Measurements from ENCODE around the gene CPVL.

Gene CPVL

GRCh38 chr7:29138588-29138987 lies 7.7 kb downstream of the CPVL start (continued):
- TF ChIP-seq SP2 (tag by site-specific recombination; IDR thresholded peaks at IDR 0.05), result no peak
- TF ChIP-seq ZSCAN16 (tag by site-specific recombination; IDR thresholded peaks at IDR 0.05), result no peak
- no peak for TF ChIP-seq ZNF488 (tag by site-specific recombination; IDR thresholded peaks at IDR 0.05)
- TF ChIP-seq, protein P1, sequence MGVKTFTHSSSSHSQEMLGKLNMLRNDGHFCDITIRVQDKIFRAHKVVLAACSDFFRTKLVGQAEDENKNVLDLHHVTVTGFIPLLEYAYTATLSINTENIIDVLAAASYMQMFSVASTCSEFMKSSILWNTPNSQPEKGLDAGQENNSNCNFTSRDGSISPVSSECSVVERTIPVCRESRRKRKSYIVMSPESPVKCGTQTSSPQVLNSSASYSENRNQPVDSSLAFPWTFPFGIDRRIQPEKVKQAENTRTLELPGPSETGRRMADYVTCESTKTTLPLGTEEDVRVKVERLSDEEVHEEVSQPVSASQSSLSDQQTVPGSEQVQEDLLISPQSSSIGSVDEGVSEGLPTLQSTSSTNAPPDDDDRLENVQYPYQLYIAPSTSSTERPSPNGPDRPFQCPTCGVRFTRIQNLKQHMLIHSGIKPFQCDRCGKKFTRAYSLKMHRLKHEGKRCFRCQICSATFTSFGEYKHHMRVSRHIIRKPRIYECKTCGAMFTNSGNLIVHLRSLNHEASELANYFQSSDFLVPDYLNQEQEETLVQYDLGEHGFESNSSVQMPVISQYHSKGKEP (tag by site-specific recombination; IDR thresholded peaks at IDR 0.05), result no peak
- TF ChIP-seq TCF7L2 (IDR thresholded peaks at IDR 0.05; ENCODE audit: borderline replicate concordance, low read depth, low read length), result no peak
- TF ChIP-seq ZNF670 (tag by site-specific recombination; IDR thresholded peaks at IDR 0.05; ENCODE audit: low read depth), result no peak
- no peak for TF ChIP-seq SP7 (tag by site-specific recombination; IDR thresholded peaks at IDR 0.05)
- TF ChIP-seq ZNF747 (tag by site-specific recombination; IDR thresholded peaks at IDR 0.05), result no peak
- no peak for TF ChIP-seq OSR2 (tag by site-specific recombination; IDR thresholded peaks at IDR 0.05)
- TF ChIP-seq, protein P2, sequence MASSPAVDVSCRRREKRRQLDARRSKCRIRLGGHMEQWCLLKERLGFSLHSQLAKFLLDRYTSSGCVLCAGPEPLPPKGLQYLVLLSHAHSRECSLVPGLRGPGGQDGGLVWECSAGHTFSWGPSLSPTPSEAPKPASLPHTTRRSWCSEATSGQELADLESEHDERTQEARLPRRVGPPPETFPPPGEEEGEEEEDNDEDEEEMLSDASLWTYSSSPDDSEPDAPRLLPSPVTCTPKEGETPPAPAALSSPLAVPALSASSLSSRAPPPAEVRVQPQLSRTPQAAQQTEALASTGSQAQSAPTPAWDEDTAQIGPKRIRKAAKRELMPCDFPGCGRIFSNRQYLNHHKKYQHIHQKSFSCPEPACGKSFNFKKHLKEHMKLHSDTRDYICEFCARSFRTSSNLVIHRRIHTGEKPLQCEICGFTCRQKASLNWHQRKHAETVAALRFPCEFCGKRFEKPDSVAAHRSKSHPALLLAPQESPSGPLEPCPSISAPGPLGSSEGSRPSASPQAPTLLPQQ (tag by site-specific recombination; IDR thresholded peaks at IDR 0.05), result no peak

- ChIA-PET POLR2A (no interaction called here), CTCF (interaction anchor here (0.6 kb wide), 1 partner anchor 179 kb away, joined by 3 read pairs; no protein-coding TSS in a partner anchor)
- H3K27ac ChIP-seq (ENCODE audit: extremely low read depth, low read depth, low read length), result no peak overlapping the region
- no peaks in the 10 kb centered on the region for H3K4me1 ChIP-seq (ENCODE audit: control insufficient read depth, insufficient read depth, low read length)
- H3K9me3 ChIP-seq (ENCODE audit: control insufficient read depth, insufficient read depth, low read depth, low read length), result no peaks in the 10 kb centered on the region
- H3K36me3 ChIP-seq (ENCODE audit: control insufficient read depth in 2 of 2, insufficient read depth in 1 of 2, low read length in 2 of 2), result no peaks in the 10 kb centered on the region
- no peak overlapping the region for H3K4me3 ChIP-seq (ENCODE audit: low read depth, low read length)
- TF ChIP-seq ZNF391 (tag by site-specific recombination; IDR thresholded peaks at IDR 0.05; ENCODE audit: borderline replicate concordance, low read depth), result no peak
- TF ChIP-seq, protein P3, sequence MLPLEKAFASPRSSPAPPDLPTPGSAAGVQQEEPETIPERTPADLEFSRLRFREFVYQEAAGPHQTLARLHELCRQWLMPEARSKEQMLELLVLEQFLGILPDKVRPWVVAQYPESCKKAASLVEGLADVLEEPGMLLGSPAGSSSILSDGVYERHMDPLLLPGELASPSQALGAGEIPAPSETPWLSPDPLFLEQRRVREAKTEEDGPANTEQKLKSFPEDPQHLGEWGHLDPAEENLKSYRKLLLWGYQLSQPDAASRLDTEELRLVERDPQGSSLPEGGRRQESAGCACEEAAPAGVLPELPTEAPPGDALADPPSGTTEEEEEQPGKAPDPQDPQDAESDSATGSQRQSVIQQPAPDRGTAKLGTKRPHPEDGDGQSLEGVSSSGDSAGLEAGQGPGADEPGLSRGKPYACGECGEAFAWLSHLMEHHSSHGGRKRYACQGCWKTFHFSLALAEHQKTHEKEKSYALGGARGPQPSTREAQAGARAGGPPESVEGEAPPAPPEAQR (tag by site-specific recombination; IDR thresholded peaks at IDR 0.05), result no peak
- TF ChIP-seq, protein P4, sequence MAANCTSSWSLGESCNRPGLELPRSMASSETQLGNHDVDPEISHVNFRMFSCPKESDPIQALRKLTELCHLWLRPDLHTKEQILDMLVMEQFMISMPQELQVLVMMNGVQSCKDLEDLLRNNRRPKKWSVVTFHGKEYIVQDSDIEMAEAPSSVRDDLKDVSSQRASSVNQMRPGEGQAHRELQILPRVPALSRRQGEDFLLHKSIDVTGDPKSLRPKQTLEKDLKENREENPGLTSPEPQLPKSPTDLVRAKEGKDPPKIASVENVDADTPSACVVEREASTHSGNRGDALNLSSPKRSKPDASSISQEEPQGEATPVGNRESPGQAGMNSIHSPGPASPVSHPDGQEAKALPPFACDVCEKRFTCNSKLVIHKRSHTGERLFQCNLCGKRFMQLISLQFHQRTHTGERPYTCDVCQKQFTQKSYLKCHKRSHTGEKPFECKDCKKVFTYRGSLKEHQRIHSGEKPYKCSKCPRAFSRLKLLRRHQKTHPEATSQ (tag by site-specific recombination; IDR thresholded peaks at IDR 0.05), result no peak
- no peak for TF ChIP-seq ZNF670 (tag by site-specific recombination; IDR thresholded peaks at IDR 0.05; ENCODE audit: low read depth)
- no peak for TF ChIP-seq ZNF548 (tag by site-specific recombination; IDR thresholded peaks at IDR 0.05)
- TF ChIP-seq WT1 (tag by site-specific recombination; IDR thresholded peaks at IDR 0.05), result no peak
- no peak for TF ChIP-seq ZNF366 (tag by site-specific recombination; conservative IDR thresholded peaks at IDR 0.05)
- TF ChIP-seq ZNF140 (tag by site-specific recombination; IDR thresholded peaks at IDR 0.05), result no peak
- no peak for TF ChIP-seq HOXD13 (CRISPR knock-in tag; IDR thresholded peaks at IDR 0.05; ENCODE audit: borderline replicate concordance)
- TF ChIP-seq ZNF274 (IDR thresholded peaks at IDR 0.05; ENCODE audit: low read length), result no peak
- no peak for TF ChIP-seq ZNF274 (tag by site-specific recombination; IDR thresholded peaks at IDR 0.05; ENCODE audit: borderline replicate concordance)
- TF ChIP-seq ZNF558 (tag by site-specific recombination; IDR thresholded peaks at IDR 0.05), result no peak
- TF ChIP-seq, protein P5, sequence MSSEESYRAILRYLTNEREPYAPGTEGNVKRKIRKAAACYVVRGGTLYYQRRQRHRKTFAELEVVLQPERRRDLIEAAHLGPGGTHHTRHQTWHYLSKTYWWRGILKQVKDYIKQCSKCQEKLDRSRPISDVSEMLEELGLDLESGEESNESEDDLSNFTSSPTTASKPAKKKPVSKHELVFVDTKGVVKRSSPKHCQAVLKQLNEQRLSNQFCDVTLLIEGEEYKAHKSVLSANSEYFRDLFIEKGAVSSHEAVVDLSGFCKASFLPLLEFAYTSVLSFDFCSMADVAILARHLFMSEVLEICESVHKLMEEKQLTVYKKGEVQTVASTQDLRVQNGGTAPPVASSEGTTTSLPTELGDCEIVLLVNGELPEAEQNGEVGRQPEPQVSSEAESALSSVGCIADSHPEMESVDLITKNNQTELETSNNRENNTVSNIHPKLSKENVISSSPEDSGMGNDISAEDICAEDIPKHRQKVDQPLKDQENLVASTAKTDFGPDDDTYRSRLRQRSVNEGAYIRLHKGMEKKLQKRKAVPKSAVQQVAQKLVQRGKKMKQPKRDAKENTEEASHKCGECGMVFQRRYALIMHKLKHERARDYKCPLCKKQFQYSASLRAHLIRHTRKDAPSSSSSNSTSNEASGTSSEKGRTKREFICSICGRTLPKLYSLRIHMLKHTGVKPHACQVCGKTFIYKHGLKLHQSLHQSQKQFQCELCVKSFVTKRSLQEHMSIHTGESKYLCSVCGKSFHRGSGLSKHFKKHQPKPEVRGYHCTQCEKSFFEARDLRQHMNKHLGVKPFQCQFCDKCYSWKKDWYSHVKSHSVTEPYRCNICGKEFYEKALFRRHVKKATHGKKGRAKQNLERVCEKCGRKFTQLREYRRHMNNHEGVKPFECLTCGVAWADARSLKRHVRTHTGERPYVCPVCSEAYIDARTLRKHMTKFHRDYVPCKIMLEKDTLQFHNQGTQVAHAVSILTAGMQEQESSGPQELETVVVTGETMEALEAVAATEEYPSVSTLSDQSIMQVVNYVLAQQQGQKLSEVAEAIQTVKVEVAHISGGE (tag by site-specific recombination; conservative IDR thresholded peaks at IDR 0.05; ENCODE audit: low read depth), result no peak
- no peak for TF ChIP-seq GLI4 (tag by site-specific recombination; IDR thresholded peaks at IDR 0.05)
- TF ChIP-seq ZNF792 (tag by site-specific recombination; IDR thresholded peaks at IDR 0.05), result no peak
- TF ChIP-seq HIC1 (tag by site-specific recombination; IDR thresholded peaks at IDR 0.05), result no peak
- no peak for TF ChIP-seq ZNF221 (tag by site-specific recombination; IDR thresholded peaks at IDR 0.05; ENCODE audit: borderline replicate concordance)
Observed at GRCh38 chr7:29135846-29136245, 10.5 kb downstream of the CPVL start.

Data from HEK293 (cell line).